Measurements from ENCODE around the gene NOX4. TPM values are rescaled to one million over a fixed set of nuclear protein-coding genes. Genes with fewer than 3 reads are reported as not detected.
"Not testable (repeated sequence)": the region's sequence is repeated elsewhere in the genome, so short reads cannot be mapped to it uniquely, and the experiment has no call there.

NOX4 gene
- total RNA-seq, 1 donor from 2014 or later, result 16.8 TPM

- Histone ChIP-seq H3K36me3 (ENCODE audit: control insufficient read depth, insufficient read depth, low read length) (no peaks in the 10 kb centered on the region), H3K27me3 (ENCODE audit: control insufficient read depth, insufficient read depth, low read length) (no peaks in the 10 kb centered on the region), H3K4me3 (ENCODE audit: low read depth, low read length) (no peak overlapping the region)
- TF ChIP-seq CTCF (IDR thresholded peaks at IDR 0.05; ENCODE audit: insufficient read depth, low read length, poor library complexity, severe bottlenecking), result no peak
- DNase-seq (ENCODE audit: low read depth), result no peak
Observed at GRCh38 chr11:89433278-89433677, 57.9 kb downstream of the NOX4 start.

GRCh38 chr11:89432182-89432581 lies 59.0 kb downstream of the NOX4 start:
- H3K27me3 ChIP-seq (ENCODE audit: control insufficient read depth, insufficient read depth, low read length); H3K36me3 ChIP-seq (ENCODE audit: control insufficient read depth, insufficient read depth, low read length); DNase-seq (ENCODE audit: low read depth); H3K4me3 ChIP-seq (ENCODE audit: low read depth, low read length): not testable (repeated sequence)

GRCh38 chr11:89426501-89426900 lies 64.7 kb downstream of the NOX4 start:
- H3K36me3 ChIP-seq (ENCODE audit: control insufficient read depth, insufficient read depth, low read length); DNase-seq (ENCODE audit: low read depth); H3K4me3 ChIP-seq (ENCODE audit: low read depth, low read length); H3K27me3 ChIP-seq (ENCODE audit: control insufficient read depth, insufficient read depth, low read length): not testable (repeated sequence)

GRCh38 chr11:89421718-89422117 lies 69.5 kb downstream of the NOX4 start:
- H3K27me3 ChIP-seq (ENCODE audit: control insufficient read depth, insufficient read depth, low read length), result no peaks in the 10 kb centered on the region
- no peak overlapping the region for H3K4me3 ChIP-seq (ENCODE audit: low read depth, low read length)
- no peak for DNase-seq (ENCODE audit: low read depth)
- TF ChIP-seq CTCF (IDR thresholded peaks at IDR 0.05; ENCODE audit: insufficient read depth, low read length, poor library complexity, severe bottlenecking), result no peak
- H3K36me3 ChIP-seq (ENCODE audit: control insufficient read depth, insufficient read depth, low read length), result no peaks in the 10 kb centered on the region

GRCh38 chr11:89420981-89421380 lies 70.2 kb downstream of the NOX4 start:
- no peak for TF ChIP-seq CTCF (IDR thresholded peaks at IDR 0.05; ENCODE audit: insufficient read depth, low read length, poor library complexity, severe bottlenecking)
- H3K4me3 ChIP-seq (ENCODE audit: low read depth, low read length), result no peak overlapping the region
- H3K27me3 ChIP-seq (ENCODE audit: control insufficient read depth, insufficient read depth, low read length), result no peaks in the 10 kb centered on the region
- DNase-seq (ENCODE audit: low read depth), result no peak
- H3K36me3 ChIP-seq (ENCODE audit: control insufficient read depth, insufficient read depth, low read length), result no peaks in the 10 kb centered on the region

- DNase-seq (ENCODE audit: low read depth), result no peak
- no peaks in the 10 kb centered on the region for H3K36me3 ChIP-seq (ENCODE audit: control insufficient read depth, insufficient read depth, low read length)
- TF ChIP-seq CTCF (IDR thresholded peaks at IDR 0.05; ENCODE audit: insufficient read depth, low read length, poor library complexity, severe bottlenecking), result no peak
- no peak overlapping the region for H3K4me3 ChIP-seq (ENCODE audit: low read depth, low read length)
- H3K27me3 ChIP-seq (ENCODE audit: control insufficient read depth, insufficient read depth, low read length), result no peaks in the 10 kb centered on the region
Observed at GRCh38 chr11:89416961-89417360, 74.2 kb downstream of the NOX4 start.

GRCh38 chr11:89411112-89411511 lies 80.1 kb downstream of the NOX4 start:
- H3K27me3 ChIP-seq (ENCODE audit: control insufficient read depth, insufficient read depth, low read length); DNase-seq (ENCODE audit: low read depth); H3K36me3 ChIP-seq (ENCODE audit: control insufficient read depth, insufficient read depth, low read length); H3K4me3 ChIP-seq (ENCODE audit: low read depth, low read length): not testable (repeated sequence)

GRCh38 chr11:89410666-89411065 lies 80.5 kb downstream of the NOX4 start:
- not testable (repeated sequence) for H3K36me3 ChIP-seq (ENCODE audit: control insufficient read depth, insufficient read depth, low read length); H3K4me3 ChIP-seq (ENCODE audit: low read depth, low read length); H3K27me3 ChIP-seq (ENCODE audit: control insufficient read depth, insufficient read depth, low read length); DNase-seq (ENCODE audit: low read depth)

GRCh38 chr11:89408441-89408840 lies 82.7 kb downstream of the NOX4 start:
- H3K36me3 ChIP-seq (ENCODE audit: control insufficient read depth, insufficient read depth, low read length); DNase-seq (ENCODE audit: low read depth); H3K27me3 ChIP-seq (ENCODE audit: control insufficient read depth, insufficient read depth, low read length); H3K4me3 ChIP-seq (ENCODE audit: low read depth, low read length): not testable (repeated sequence)
